HepG2 (cell line): ENCODE measurements around the gene STK10.

Experiments
- KLF6 ChIP-seq: IDR thresholded peaks from 2 replicates; pipeline ENCODE4 v1.8.0; 2016; ENCODE audit warnings: missing biosample characterization, missing genetic modification reagents
- POGZ ChIP-seq: sonication (generic); formaldehyde crosslinking; IDR thresholded peaks from 2 replicates; pipeline ENCODE4 v1.4.0; 2020; ENCODE audit warnings: mild to moderate bottlenecking, missing genetic modification reagents
- TF ChIP-seq, protein P1 (sequence below): sonication (generic); formaldehyde crosslinking; IDR thresholded peaks from 2 replicates; pipeline ENCODE4 v1.5.0; 2020; ENCODE audit warnings: mild to moderate bottlenecking, missing genetic modification reagents, moderate library complexity
- TF ChIP-seq, protein P2 (sequence below): sonication (generic); formaldehyde crosslinking; IDR thresholded peaks from 2 replicates; pipeline ENCODE4 v1.5.1; 2020; ENCODE audit warnings: missing genetic modification reagents, mild to moderate bottlenecking, borderline replicate concordance

DNA sequence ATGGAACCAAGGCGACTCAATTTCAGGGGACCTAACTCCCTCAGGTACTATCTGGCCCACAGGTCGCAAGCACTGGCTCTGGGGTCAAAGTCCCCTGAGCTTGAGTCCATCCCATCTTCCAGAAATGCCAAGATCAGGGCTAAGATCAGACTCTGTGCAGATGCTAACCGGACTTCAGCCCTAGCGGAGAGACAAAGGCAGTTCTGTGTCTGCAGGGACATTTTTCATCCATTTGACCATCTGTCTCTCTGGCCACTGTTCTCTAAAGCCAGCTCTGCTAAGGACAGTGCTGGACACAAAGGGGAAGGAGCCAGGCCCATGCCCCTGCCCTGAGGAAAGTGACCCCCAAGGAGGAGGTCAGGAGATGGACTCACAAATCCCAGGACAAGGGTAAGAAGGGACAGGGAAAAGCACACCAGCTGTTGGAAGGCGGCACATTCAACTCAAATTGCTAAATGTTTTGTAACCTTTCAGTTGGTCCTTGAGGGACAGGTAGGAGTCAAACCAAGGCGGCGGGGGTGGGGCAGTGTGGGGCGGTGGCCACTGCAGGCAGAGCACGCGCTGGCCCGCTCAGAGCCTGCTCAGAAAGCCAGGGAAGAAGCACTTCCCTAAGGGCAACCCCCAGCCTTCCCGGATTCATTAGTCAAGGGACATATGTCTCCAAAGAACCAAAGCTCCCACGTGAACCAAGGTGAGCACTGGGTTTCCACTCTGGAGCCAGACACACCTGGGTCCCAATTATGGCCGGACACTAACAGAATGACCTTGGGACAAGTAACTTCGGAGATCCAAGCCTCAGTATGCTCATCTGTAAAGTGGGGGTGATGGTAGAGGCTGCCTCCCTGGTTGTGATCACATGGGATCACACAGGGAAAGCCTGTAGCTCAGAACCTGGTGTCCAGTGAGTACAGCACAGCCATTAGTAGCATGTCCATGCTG lies 42.8 kb downstream of the STK10 start:
- TF ChIP-seq, protein P1, sequence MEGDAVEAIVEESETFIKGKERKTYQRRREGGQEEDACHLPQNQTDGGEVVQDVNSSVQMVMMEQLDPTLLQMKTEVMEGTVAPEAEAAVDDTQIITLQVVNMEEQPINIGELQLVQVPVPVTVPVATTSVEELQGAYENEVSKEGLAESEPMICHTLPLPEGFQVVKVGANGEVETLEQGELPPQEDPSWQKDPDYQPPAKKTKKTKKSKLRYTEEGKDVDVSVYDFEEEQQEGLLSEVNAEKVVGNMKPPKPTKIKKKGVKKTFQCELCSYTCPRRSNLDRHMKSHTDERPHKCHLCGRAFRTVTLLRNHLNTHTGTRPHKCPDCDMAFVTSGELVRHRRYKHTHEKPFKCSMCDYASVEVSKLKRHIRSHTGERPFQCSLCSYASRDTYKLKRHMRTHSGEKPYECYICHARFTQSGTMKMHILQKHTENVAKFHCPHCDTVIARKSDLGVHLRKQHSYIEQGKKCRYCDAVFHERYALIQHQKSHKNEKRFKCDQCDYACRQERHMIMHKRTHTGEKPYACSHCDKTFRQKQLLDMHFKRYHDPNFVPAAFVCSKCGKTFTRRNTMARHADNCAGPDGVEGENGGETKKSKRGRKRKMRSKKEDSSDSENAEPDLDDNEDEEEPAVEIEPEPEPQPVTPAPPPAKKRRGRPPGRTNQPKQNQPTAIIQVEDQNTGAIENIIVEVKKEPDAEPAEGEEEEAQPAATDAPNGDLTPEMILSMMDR (CRISPR knock-in tag) = no peak
- no peak for TF ChIP-seq POGZ (CRISPR knock-in tag)
- TF ChIP-seq, protein P2, sequence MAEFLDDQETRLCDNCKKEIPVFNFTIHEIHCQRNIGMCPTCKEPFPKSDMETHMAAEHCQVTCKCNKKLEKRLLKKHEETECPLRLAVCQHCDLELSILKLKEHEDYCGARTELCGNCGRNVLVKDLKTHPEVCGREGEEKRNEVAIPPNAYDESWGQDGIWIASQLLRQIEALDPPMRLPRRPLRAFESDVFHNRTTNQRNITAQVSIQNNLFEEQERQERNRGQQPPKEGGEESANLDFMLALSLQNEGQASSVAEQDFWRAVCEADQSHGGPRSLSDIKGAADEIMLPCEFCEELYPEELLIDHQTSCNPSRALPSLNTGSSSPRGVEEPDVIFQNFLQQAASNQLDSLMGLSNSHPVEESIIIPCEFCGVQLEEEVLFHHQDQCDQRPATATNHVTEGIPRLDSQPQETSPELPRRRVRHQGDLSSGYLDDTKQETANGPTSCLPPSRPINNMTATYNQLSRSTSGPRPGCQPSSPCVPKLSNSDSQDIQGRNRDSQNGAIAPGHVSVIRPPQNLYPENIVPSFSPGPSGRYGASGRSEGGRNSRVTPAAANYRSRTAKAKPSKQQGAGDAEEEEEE (CRISPR knock-in tag) = no peak
- no peak for TF ChIP-seq KLF6 (CRISPR knock-in tag)
